ENCODE data around the gene NXNL2.

The NXNL2 gene

DNA sequence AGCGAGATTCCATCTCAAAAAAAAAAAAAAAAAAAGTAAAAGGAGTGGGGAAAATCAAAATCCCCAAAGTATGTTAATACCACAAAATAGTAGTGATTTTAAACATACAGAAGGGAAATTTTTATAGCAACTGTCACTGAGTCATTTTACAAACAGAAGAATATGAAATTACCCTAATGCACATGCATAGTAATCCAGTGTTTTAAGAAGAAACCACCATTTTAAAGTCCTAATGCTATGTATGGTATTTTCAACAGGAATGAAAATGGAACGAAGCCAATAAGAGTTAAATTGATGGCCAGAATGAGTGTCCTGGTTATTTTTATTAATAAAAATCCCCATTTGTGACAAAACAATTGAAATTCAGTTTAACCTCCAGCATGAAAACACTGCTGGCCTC is 26.7 kb upstream of the NXNL2 start:
- Histone ChIP-seq H3K27me3 (ENCODE audit: control insufficient read depth in 5 of 5, insufficient read depth in 4 of 5, low read length in 5 of 5) (peaks cover 0 to 4% (median 0%) of the 10 kb centered on the region in 5 donors), H3K27ac (ENCODE audit: low read depth, low read length) (no peak overlapping the region), H3K9me3 (ENCODE audit: control insufficient read depth in 5 of 5, low read length in 5 of 5) (peaks cover 0 to 5% (median 0%) of the 10 kb centered on the region in 5 donors), H3K36me3 (ENCODE audit: control insufficient read depth in 5 of 5, insufficient read depth in 5 of 5, low read length in 5 of 5) (no peaks in the 10 kb centered on the region), H3K4me3 (ENCODE audit: low read depth in 1 of 5, low read length in 5 of 5) (no peak overlapping the region), H3K9ac (ENCODE audit: low read length in 5 of 5) (no peak overlapping the region), H3K4me1 (ENCODE audit: control insufficient read depth in 5 of 5, insufficient read depth in 5 of 5, low read length in 5 of 5) (no peaks in the 10 kb centered on the region)

DNA sequence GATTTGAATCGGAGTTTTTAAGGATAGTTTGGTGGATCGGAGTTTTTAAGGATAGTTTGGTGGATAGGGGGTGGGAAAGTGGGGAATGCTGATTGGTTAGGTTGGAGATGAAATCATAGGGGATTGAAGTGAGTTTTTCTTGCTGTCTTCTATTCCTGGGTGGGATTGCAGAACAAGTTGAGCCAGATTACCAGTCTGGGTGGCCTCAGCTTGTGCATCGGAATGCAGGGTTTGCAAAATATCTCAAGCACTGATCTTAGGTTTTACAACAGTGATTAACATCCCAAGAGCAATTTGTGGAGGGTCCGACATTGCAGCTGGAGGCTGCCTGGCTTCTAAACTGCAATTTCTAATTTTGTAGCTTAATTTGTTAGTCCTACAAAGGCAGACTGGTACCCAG is 23.1 kb upstream of the NXNL2 start:
- peaks cover 0 to 5% (median 0%) of the 10 kb centered on the region in 5 donors for H3K9me3 ChIP-seq (ENCODE audit: control insufficient read depth in 5 of 5, low read length in 5 of 5)
- no peaks in the 10 kb centered on the region for H3K4me1 ChIP-seq (ENCODE audit: control insufficient read depth in 5 of 5, insufficient read depth in 5 of 5, low read length in 5 of 5)
- no peaks in the 10 kb centered on the region for H3K36me3 ChIP-seq (ENCODE audit: control insufficient read depth in 5 of 5, insufficient read depth in 5 of 5, low read length in 5 of 5)
- no peaks in the 10 kb centered on the region for H3K27me3 ChIP-seq (ENCODE audit: control insufficient read depth in 5 of 5, insufficient read depth in 4 of 5, low read length in 5 of 5)
- no peak overlapping the region for H3K4me3 ChIP-seq (ENCODE audit: low read depth in 1 of 5, low read length in 5 of 5)
- no peak overlapping the region for H3K27ac ChIP-seq (ENCODE audit: low read depth, low read length)
- H3K9ac ChIP-seq (ENCODE audit: low read length in 5 of 5), result no peak overlapping the region

DNA sequence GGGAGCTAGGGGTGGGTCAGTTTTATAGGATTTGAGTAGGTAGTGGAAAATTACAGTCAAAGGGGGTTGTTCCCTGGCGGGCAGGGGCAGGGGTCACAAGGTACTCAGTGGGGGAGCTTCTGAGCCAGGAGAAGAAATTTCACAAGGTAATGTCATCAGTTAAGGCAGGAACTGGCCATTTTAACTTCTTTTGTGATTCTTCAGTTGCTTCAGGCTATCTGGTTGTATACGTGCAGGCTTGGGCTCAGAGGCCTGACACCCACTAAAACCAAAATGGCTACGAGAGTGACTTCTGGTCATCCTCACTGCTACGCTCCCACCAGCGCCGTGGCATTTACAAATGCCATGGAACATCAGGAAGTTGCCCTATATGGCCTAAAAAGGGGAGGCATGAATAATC is 20.7 kb upstream of the NXNL2 start:
- peaks cover 0 to 4% (median 0%) of the 10 kb centered on the region in 5 donors for H3K27me3 ChIP-seq (ENCODE audit: control insufficient read depth in 5 of 5, insufficient read depth in 4 of 5, low read length in 5 of 5)
- H3K9me3 ChIP-seq (ENCODE audit: control insufficient read depth in 5 of 5, low read length in 5 of 5), result no peaks in the 10 kb centered on the region

DNA sequence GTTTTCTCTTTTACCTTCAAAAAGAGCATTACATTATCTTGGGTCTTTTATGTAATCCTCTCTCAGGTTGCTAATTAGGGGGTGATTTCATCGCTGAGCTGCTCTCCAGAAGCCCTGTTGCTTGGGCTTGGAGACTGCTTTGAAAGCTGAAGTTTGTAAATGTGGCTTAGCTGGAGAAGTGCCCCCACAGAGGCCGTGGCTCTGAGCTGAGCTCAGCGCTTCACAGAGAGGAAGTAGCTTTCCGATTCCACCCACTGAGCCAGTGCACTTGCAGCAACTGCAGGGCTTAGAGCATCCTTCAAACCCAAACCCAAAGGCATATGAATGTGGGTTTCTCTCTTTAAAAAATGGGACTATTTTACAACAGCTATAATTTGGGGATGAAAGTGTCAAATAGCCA is 13.7 kb upstream of the NXNL2 start:
- H3K9me3 ChIP-seq (ENCODE audit: control insufficient read depth in 5 of 5, low read length in 5 of 5), result no peaks in the 10 kb centered on the region
- no peak overlapping the region for H3K9ac ChIP-seq (ENCODE audit: low read length in 5 of 5)
- H3K27ac ChIP-seq (ENCODE audit: low read depth, low read length), result no peak overlapping the region
- H3K27me3 ChIP-seq (ENCODE audit: control insufficient read depth in 5 of 5, insufficient read depth in 4 of 5, low read length in 5 of 5), result peaks cover 0 to 6% (median 0%) of the 10 kb centered on the region in 5 donors
- no peak overlapping the region for H3K4me3 ChIP-seq (ENCODE audit: low read depth in 1 of 5, low read length in 5 of 5)
- H3K4me1 ChIP-seq (ENCODE audit: control insufficient read depth in 5 of 5, insufficient read depth in 5 of 5, low read length in 5 of 5), result no peaks in the 10 kb centered on the region
- no peaks in the 10 kb centered on the region for H3K36me3 ChIP-seq (ENCODE audit: control insufficient read depth in 5 of 5, insufficient read depth in 5 of 5, low read length in 5 of 5)

More for the DNA sequence above, 20.7 kb upstream of the NXNL2 start:
- H3K27ac ChIP-seq (ENCODE audit: low read depth, low read length), result no peak overlapping the region
- no peak overlapping the region for H3K4me3 ChIP-seq (ENCODE audit: low read depth in 1 of 5, low read length in 5 of 5)
- H3K9ac ChIP-seq (ENCODE audit: low read length in 5 of 5), result no peak overlapping the region
- no peaks in the 10 kb centered on the region for H3K4me1 ChIP-seq (ENCODE audit: control insufficient read depth in 5 of 5, insufficient read depth in 5 of 5, low read length in 5 of 5)
- no peaks in the 10 kb centered on the region for H3K36me3 ChIP-seq (ENCODE audit: control insufficient read depth in 5 of 5, insufficient read depth in 5 of 5, low read length in 5 of 5)

DNA sequence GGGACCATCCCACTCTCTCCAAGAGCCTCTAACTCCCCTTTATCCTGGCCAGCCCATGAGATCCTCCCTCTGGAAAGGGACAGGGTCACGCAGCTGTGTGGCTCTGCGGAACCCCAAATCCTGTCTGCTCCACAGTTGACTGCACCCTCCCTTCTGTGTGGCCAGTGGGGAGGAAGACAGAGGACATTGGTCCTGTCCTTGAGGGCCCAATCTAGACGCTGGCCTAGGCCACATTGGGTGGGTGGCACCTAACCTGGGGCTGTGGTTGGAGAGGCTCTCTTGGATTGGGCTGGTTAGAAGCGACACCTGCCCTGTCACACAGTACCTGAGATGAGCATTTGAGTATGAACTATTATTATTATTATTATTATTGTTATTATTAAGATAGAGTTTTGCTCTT is 12.6 kb upstream of the NXNL2 start:
- H3K27me3 ChIP-seq (ENCODE audit: control insufficient read depth in 5 of 5, insufficient read depth in 4 of 5, low read length in 5 of 5), result peaks cover 0 to 6% (median 0%) of the 10 kb centered on the region in 5 donors
- H3K9ac ChIP-seq (ENCODE audit: low read length in 5 of 5), result no peak overlapping the region
- no peaks in the 10 kb centered on the region for H3K36me3 ChIP-seq (ENCODE audit: control insufficient read depth in 5 of 5, insufficient read depth in 5 of 5, low read length in 5 of 5)
- no peak overlapping the region for H3K27ac ChIP-seq (ENCODE audit: low read depth, low read length)
- H3K4me3 ChIP-seq (ENCODE audit: low read depth in 1 of 5, low read length in 5 of 5), result no peak overlapping the region
- H3K9me3 ChIP-seq (ENCODE audit: control insufficient read depth in 5 of 5, low read length in 5 of 5), result no peaks in the 10 kb centered on the region
- H3K4me1 ChIP-seq (ENCODE audit: control insufficient read depth in 5 of 5, insufficient read depth in 5 of 5, low read length in 5 of 5), result no peaks in the 10 kb centered on the region

DNA sequence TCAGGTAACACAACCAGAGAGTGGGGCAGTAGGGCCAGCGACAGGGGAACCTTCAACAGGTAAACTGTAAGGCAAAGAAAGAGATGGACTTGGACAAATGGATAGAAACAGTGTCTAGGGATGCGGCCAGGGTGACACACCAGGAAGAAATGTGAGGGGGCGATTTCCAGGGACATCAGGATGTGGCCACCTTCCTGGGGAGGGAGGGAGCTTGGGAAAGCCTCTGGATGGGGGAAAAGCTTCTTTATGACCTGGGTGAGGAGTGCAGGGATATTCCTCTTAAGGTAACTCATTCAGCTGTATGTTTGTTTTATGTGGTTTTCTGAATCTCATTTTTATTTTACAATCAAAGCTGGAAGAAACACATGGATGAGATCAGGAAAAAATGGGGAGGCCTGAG is 11.9 kb upstream of the NXNL2 start:
- Histone ChIP-seq H3K4me3 (ENCODE audit: low read depth in 1 of 5, low read length in 5 of 5) (no peak overlapping the region), H3K9ac (ENCODE audit: low read length in 5 of 5) (no peak overlapping the region), H3K27me3 (ENCODE audit: control insufficient read depth in 5 of 5, insufficient read depth in 4 of 5, low read length in 5 of 5) (peaks cover 0 to 6% (median 0%) of the 10 kb centered on the region in 5 donors), H3K4me1 (ENCODE audit: control insufficient read depth in 5 of 5, insufficient read depth in 5 of 5, low read length in 5 of 5) (no peaks in the 10 kb centered on the region), H3K27ac (ENCODE audit: low read depth, low read length) (no peak overlapping the region), H3K36me3 (ENCODE audit: control insufficient read depth in 5 of 5, insufficient read depth in 5 of 5, low read length in 5 of 5) (no peaks in the 10 kb centered on the region), H3K9me3 (ENCODE audit: control insufficient read depth in 5 of 5, low read length in 5 of 5) (no peaks in the 10 kb centered on the region)

DNA sequence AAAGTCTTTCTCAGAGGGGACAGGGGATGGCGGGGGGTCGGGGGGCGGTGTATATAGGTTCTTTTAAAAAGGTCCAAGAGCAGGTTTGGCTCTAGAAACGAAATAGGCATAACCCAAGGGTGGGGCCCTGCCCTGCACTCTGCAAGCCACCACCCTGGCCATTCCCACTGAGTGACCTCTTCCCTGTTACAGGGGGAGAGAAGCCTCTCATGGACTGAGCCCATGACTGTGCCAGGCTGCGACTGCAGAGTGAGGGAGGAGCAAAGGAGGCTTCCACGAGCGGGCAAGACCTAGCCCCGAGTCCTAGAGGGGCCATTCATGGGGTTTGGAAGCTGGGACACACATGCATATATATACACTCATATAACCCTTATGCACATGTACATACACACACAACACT is 10.1 kb upstream of the NXNL2 start:
- Histone ChIP-seq H3K4me1 (ENCODE audit: control insufficient read depth in 5 of 5, insufficient read depth in 5 of 5, low read length in 5 of 5) (peaks cover 0 to 6% (median 0%) of the 10 kb centered on the region in 5 donors), H3K4me3 (ENCODE audit: low read depth in 1 of 5, low read length in 5 of 5) (no peak overlapping the region), H3K27me3 (ENCODE audit: control insufficient read depth in 5 of 5, insufficient read depth in 4 of 5, low read length in 5 of 5) (peaks cover 0 to 6% (median 0%) of the 10 kb centered on the region in 5 donors), H3K27ac (ENCODE audit: low read depth, low read length) (no peak overlapping the region), H3K9ac (ENCODE audit: low read length in 5 of 5) (no peak overlapping the region), H3K9me3 (ENCODE audit: control insufficient read depth in 5 of 5, low read length in 5 of 5) (no peaks in the 10 kb centered on the region), H3K36me3 (ENCODE audit: control insufficient read depth in 5 of 5, insufficient read depth in 5 of 5, low read length in 5 of 5) (no peaks in the 10 kb centered on the region)

DNA sequence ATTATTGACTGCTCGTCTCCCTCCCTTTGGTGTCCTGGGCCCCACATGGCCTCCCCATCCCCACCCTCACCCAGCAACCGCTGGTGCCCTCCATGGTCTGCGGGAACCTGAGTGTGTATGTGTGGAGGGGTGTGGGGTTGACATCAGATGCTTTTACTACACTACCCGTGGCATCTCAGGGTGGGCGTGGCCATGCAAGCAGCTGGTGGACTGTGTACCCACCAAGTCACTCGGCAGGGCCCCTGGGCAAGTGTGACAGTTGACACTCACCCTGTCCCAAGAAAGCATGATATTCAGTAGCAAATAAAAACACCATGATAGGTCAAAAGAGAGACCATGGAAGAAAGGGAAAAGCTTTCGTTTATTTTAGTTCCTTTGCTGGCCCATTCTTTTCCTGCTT is 7.4 kb upstream of the NXNL2 start:
- peaks cover 0 to 11% (median 4%) of the 10 kb centered on the region in 5 donors for H3K27me3 ChIP-seq (ENCODE audit: control insufficient read depth in 5 of 5, insufficient read depth in 4 of 5, low read length in 5 of 5)
- no peak overlapping the region for H3K4me3 ChIP-seq (ENCODE audit: low read depth in 1 of 5, low read length in 5 of 5)
- H3K9me3 ChIP-seq (ENCODE audit: control insufficient read depth in 5 of 5, low read length in 5 of 5), result no peaks in the 10 kb centered on the region
- no peak overlapping the region for H3K9ac ChIP-seq (ENCODE audit: low read length in 5 of 5)
- peaks cover 0 to 23% (median 7%) of the 10 kb centered on the region in 5 donors for H3K4me1 ChIP-seq (ENCODE audit: control insufficient read depth in 5 of 5, insufficient read depth in 5 of 5, low read length in 5 of 5)
- H3K36me3 ChIP-seq (ENCODE audit: control insufficient read depth in 5 of 5, insufficient read depth in 5 of 5, low read length in 5 of 5), result no peaks in the 10 kb centered on the region
- no peak overlapping the region for H3K27ac ChIP-seq (ENCODE audit: low read depth, low read length)

DNA sequence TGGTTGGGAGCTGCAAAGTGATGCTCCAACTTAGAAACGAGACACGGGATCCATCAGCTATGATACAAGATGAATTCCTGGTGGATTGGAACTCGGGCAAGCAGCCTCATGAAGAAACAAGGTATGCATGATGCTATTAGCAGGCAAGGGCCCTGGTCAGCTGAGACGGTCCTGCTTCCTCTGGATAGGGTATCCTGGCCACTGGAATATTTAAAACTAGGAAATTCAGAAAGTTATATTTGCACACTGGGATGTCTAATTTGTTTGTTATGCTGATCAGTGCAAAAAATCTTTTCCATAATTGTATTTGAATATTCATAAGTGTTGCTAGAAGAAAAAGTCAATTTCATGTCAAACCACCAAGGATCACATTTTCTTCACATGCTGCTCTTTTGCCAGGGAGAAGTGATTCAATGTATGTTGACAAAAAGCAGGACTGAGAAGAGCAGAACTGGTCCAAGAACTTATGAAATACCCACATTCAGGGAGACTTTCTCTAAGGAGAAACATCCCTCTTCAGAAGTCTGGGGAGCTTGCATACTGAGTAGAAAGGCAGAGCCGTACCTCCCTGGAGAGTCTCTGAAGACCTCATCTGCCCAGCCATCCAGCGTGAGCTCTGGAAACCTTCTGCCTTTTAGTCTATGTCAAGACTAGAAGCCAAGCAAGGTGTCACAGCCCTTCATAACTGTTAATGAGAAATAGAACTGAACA is 6.7 kb upstream of the NXNL2 start:
- Histone ChIP-seq H3K4me3 (ENCODE audit: low read depth in 1 of 5, low read length in 5 of 5) (no peak overlapping the region), H3K36me3 (ENCODE audit: control insufficient read depth in 5 of 5, insufficient read depth in 5 of 5, low read length in 5 of 5) (no peaks in the 10 kb centered on the region), H3K4me1 (ENCODE audit: control insufficient read depth in 5 of 5, insufficient read depth in 5 of 5, low read length in 5 of 5) (peaks cover 0 to 23% (median 7%) of the 10 kb centered on the region in 5 donors), H3K9ac (ENCODE audit: low read length in 5 of 5) (no peak overlapping the region), H3K27ac (ENCODE audit: low read depth, low read length) (no peak overlapping the region), H3K9me3 (ENCODE audit: control insufficient read depth in 5 of 5, low read length in 5 of 5) (no peaks in the 10 kb centered on the region), H3K27me3 (ENCODE audit: control insufficient read depth in 5 of 5, insufficient read depth in 4 of 5, low read length in 5 of 5) (peaks cover 0 to 12% (median 7%) of the 10 kb centered on the region in 5 donors)

DNA sequence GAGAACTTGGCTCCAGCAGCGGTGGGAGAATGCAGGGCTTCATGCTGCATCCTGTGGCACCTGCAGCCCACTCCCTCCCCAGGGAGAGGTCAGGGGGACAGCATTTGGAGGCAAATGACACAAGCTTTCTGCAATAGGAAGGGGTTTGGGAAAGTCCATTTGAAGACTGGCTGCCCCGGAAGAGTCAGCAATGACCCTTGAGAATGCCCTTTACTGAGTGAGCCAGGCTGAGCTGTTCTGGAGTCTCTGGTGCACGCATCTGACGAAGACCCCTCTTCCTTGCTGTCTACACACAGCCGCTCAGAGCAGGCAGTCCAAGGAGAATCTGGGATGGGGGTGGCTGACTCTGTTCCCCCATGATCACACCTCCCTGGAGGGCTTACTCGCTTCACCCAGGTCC is 5.5 kb upstream of the NXNL2 start:
- no peaks in the 10 kb centered on the region for H3K36me3 ChIP-seq (ENCODE audit: control insufficient read depth in 5 of 5, insufficient read depth in 5 of 5, low read length in 5 of 5)
- H3K27me3 ChIP-seq (ENCODE audit: control insufficient read depth in 5 of 5, insufficient read depth in 4 of 5, low read length in 5 of 5), result peaks cover 0 to 18% (median 7%) of the 10 kb centered on the region in 5 donors
- no peaks in the 10 kb centered on the region for H3K9me3 ChIP-seq (ENCODE audit: control insufficient read depth in 5 of 5, low read length in 5 of 5)
- H3K4me1 ChIP-seq (ENCODE audit: control insufficient read depth in 5 of 5, insufficient read depth in 5 of 5, low read length in 5 of 5), result peaks cover 0 to 28% (median 11%) of the 10 kb centered on the region in 5 donors
- H3K27ac ChIP-seq (ENCODE audit: low read depth, low read length), result no peak overlapping the region
- H3K9ac ChIP-seq (ENCODE audit: low read length in 5 of 5), result no peak overlapping the region
- no peak overlapping the region for H3K4me3 ChIP-seq (ENCODE audit: low read depth in 1 of 5, low read length in 5 of 5)
